ENCODE measurements around the gene ROBO2.

ROBO2 gene

DNA sequence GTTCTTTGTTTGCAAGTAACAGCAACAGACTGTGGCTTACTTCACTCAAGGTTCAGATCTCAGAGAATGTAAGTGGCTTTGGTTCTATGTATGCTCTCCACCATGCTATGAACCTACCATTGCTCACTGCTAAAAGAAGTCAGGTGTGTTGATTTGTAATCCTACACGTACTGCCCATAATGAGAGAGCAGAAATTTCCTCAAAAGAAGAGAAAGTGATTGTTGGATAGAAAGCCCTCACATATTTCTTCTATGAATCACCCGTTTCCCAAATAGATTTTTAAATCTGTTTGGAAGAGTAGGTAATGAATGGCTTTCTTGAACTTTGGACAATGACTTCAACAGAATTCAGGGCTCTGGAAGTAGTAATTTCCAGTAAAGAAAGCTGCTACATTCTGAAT, 565.4 kb downstream of the ROBO2 start:
- DNase-seq (ENCODE audit: extremely low spot score, insufficient read length, low read depth) (no peak), FAIRE-seq (no peak)

- FAIRE-seq = no peak
- no peak for DNase-seq (ENCODE audit: extremely low spot score, insufficient read length, low read depth)
Observed at GRCh38 chr3:77605865-77606264, 566.0 kb downstream of the ROBO2 start.

DNA sequence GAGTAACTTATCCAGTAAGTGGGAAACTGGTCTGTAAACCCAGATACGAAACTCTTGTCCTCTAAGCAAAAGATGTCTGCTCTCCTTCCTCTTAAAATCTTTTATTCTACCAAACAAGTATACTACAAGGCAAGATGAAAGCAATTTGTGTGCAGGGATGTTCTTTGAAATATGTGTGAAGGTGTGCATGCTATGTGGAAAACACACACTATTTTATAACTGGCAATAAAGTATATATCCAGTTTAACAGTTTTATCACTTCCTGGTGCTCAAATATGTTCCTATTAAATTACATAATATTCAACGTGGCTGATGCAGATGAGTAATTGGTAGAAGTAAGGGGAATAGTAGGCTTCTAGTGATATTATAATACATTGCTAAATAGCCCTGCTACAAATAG, 566.5 kb downstream of the ROBO2 start:
- FAIRE-seq = no peak
- no peak for DNase-seq (ENCODE audit: extremely low spot score, insufficient read length, low read depth)

GRCh38 chr3:77618686-77619085, 578.8 kb downstream of the ROBO2 start:
- DNase-seq (ENCODE audit: extremely low spot score, insufficient read length, low read depth) (no peak), FAIRE-seq (no peak)

- no peak for FAIRE-seq
Observed at GRCh38 chr3:77620009-77620408, 580.1 kb downstream of the ROBO2 start.

DNA sequence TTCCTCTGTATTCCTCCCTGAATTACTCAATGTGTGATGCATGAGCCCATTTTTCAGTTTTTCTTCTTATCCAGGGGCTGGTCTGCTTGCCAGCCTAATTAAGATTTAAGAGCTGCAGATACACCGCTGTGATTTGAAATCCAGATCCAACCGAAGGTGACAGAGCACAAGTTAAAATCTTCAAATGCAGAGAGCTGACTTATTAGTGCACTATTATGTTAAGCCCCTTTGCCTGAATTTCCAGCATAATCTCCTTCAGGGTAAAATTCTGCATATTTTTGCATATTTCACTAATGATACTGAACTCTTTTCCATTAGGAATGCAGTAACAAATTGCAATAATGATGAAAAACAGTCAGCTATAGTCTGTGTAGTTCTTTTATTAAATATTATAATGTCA, 583.6 kb downstream of the ROBO2 start:
- no peak for FAIRE-seq

More at GRCh38 chr3:77620009-77620408, 580.1 kb downstream of the ROBO2 start:
- DNase-seq (ENCODE audit: extremely low spot score, insufficient read length, low read depth) = no peak

DNA sequence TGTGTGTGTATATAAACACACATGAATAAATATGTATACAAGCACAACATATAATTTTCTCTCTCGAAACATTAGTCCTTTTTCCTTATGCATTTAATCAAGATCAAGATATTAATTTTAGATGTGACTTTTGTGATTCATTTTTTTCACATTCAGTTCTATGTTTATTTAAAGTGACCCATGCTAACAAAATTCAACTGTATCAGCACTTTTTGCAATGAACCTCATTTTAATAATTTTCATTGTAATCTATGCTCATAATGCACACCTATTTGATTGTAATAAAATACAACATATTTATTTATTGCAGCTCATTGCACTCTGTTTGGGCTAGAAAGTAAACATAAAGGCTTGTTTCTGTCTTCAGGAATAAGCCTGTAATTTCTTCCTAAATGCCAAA, 586.3 kb downstream of the ROBO2 start:
- no peak for FAIRE-seq
- no peak for DNase-seq (ENCODE audit: extremely low spot score, insufficient read length, low read depth)

More for the DNA sequence above, 583.6 kb downstream of the ROBO2 start:
- DNase-seq (ENCODE audit: extremely low spot score, insufficient read length, low read depth) = no peak

GRCh38 chr3:77648214-77648613, 608.3 kb downstream of the ROBO2 start:
- no peak for DNase-seq (ENCODE audit: extremely low spot score, insufficient read length, low read depth)
- no peak for FAIRE-seq

DNA sequence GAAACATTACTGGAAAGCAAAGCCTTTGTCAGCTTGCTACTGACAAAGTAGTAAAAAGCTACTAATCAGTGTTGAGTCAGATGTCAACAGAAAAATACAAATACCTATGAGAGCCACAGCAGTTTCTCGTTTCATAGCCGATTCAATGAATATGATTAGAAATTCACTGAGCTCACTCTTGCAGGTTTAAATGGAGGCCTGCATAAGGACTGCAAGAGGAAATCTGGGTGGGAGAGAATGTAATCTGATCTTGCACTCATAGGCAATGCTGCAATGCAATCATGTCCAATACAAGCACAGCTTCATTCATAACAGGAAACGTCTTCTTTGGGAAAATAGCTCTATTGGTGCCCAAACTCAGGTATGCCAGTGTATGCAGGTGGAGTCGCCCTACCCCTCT, 608.8 kb downstream of the ROBO2 start:
- FAIRE-seq (no peak), DNase-seq (ENCODE audit: extremely low spot score, insufficient read length, low read depth) (no peak)

DNA sequence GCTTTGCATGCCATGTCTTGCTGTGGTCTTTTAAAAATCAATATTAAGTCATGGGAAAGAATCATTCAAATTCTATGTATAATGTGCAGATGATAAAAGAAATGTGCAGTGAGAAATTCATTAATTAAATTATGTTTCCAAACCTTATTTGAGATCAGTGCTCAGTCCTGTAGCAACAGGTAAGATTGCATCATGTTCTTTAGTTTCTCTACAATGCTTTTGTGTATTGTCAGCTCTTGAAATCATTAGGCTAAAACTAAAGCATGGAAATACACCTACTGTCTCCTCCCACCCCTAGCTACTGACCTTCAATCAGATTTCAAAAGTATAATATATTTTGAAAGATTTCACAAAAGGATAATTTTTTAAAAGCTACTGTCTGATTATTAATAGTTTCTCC, 612.7 kb downstream of the ROBO2 start:
- DNase-seq (ENCODE audit: extremely low spot score, insufficient read length, low read depth) = no peak
- FAIRE-seq = no peak

DNA sequence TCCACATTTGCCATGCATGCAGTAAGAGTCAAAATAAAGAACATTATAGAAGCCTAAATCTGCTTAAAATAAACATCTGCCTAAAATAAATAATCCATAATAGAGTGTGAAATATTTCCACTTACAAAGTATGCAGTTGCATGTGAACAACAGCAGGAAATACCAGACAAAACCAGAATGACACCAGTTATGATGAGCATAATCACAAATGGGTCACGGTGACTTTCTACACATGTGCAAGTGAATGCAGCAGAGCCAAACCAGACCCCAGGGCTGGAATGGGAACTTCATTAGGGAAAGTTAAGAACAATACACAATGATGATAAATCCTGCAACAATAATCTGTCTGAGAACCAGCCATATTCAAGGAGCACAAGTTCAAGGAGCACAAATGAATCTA, 615.5 kb downstream of the ROBO2 start:
- no peak for DNase-seq (ENCODE audit: extremely low spot score, insufficient read length, low read depth)
- no peak for FAIRE-seq

DNA sequence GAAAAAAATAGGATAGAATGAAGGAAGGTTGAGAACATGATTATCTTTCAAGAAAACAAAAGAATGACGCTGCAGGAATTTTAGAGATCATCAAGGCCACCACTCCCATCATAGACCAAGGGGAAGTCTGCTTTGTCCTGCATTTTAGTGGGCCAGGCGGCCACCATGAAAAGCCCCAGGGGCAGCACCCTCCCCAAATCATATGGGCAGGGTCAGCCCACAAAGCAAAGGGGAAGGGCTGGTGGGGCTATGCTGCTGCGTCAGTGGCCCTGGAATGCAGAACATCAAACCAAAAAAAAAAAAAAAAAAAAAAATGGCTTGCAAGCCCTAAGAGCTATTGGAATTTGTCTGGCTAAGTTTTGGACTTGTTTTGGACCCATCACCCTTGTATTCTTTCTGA, 620.8 kb downstream of the ROBO2 start:
- no peak for FAIRE-seq
- no peak for DNase-seq (ENCODE audit: extremely low spot score, insufficient read length, low read depth)

DNA sequence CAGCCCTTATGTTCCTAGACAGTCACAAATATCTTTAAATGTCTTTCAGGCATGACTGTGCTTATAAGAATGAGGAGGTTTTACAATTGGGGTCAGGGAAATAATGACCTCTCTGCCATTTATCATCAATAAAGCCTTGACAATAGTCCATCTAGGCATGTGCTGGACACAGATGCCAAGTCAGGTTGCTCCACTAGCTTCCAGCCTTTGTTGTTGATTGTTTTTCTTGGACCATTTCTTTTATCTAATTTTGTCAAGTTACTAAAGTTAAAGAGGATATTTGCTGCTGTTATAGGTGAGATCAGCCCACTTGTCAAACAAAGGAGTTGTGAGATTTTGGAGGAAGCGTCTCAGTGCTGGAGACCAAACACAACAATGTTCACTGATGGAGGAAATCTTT, 628.0 kb downstream of the ROBO2 start:
- DNase-seq (ENCODE audit: extremely low spot score, insufficient read length, low read depth) (no peak), FAIRE-seq (no peak)

GRCh38 chr3:77668376-77668775, 628.5 kb downstream of the ROBO2 start:
- FAIRE-seq = no peak
- no peak for DNase-seq (ENCODE audit: extremely low spot score, insufficient read length, low read depth)

DNA sequence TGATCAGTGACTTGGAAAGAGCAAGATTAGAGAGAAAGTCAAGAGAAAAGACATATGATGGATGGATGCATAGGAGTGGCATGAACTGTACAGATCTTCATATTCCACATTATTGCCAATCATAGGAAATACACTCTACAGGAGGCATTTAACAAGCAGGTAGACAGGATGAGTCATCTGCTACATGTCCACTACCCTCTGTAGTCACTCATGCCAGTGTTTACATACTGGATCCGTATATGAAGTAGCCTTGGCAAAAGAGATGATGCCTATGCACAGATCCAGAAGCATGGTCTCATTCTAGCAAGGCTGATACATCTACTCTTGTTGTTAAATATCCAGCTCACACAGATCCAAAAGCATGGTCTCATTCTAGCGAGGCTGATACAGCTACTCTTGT, 632.1 kb downstream of the ROBO2 start:
- FAIRE-seq (no peak), DNase-seq (ENCODE audit: extremely low spot score, insufficient read length, low read depth) (no peak)

DNA sequence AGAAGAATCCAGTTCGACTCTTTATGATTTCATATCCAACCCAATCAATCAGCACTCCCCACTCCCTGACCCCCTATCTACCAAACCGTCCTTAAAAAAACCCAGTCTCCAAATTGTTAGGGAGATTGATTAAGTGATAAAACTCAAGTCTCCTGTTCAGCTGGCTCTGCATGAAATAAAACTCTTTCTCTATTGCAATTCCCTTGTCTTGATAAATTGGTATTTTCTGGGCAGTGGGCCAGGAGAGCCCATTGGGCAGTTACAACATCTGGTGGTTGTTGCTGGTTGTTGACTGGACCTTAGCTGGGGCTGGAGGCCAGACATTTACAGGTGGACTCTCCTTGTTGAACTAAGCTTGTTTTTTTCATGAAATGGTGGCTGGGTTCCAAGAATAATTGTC, 642.3 kb downstream of the ROBO2 start:
- DNase-seq (ENCODE audit: extremely low spot score, insufficient read length, low read depth) (no peak), FAIRE-seq (no peak)

- FAIRE-seq (no peak), DNase-seq (ENCODE audit: extremely low spot score, insufficient read length, low read depth) (no peak)
Observed at GRCh38 chr3:77684115-77684514, 644.2 kb downstream of the ROBO2 start.

DNA sequence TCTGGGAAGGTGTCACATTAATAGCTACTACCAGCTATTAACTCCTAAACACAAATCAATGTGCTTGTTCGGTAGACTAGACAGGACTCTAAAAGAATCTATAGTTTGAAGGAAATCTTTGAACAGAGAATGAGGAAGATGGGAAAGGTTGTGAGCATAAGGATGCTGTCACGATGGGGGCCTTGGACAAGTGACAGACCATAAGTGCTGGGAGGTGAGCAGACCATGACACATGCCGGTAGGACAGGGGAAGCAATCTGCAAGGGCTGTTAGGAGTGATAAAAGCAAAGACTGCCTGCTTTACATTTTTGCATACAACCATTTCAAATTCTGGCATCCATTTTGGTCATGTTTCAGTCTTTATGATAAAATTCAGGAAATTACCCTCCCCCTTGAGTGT, 645.8 kb downstream of the ROBO2 start:
- DNase-seq (ENCODE audit: extremely low spot score, insufficient read length, low read depth) (no peak), FAIRE-seq (no peak)

DNA sequence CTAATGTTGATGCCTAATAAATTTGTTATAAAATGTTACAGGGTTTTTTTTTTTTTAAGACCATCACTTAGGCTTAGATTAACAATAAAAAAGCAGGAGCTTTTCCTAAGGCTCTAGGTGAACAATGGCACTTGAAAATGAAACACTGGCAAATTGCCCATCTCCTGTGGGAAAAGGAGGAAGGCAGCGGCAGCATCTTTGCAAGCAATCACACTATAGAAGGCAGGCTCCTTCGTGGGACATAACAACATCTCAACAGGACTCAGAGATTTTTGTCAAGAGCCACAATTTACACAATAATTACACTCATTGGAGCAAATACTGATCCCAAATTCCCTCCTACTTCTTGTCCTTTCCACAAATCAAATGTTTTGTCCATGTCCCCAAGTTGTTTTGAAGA, 646.7 kb downstream of the ROBO2 start:
- FAIRE-seq (no peak), DNase-seq (ENCODE audit: extremely low spot score, insufficient read length, low read depth) (no peak)

GRCh38 chr3:77687545-77687944, 647.6 kb downstream of the ROBO2 start:
- no peak for FAIRE-seq

DNA sequence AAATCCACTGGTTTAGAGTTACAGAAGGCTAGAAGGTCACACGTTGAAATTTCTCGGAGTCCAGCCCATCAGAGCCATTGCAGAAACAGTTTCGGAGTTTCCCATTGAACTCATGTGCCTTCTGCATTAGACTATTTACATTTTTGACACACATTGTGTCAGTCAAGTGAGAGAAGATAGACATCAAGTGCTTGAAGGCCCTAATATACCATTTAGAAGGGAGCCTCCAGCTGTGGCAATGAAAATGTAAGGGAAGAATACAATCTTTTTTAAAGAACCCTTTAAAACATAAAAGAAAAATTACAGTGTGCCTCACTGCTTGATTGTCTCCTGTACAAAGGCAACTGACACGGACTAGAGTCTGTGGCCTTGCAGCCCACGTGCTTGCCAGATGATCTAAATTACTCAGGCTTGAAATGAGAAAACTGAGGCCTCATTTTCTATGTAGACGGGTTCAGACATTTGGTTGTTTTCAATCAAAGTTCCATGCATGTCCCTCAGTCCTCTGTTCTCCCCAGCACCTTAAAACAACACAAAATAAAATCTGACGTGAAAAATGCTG, 650.5 kb downstream of the ROBO2 start:
- FAIRE-seq (no peak), DNase-seq (ENCODE audit: extremely low spot score, insufficient read length, low read depth) (no peak)

More at GRCh38 chr3:77687545-77687944, 647.6 kb downstream of the ROBO2 start:
- DNase-seq (ENCODE audit: extremely low spot score, insufficient read length, low read depth) = no peak

- no peak for DNase-seq (ENCODE audit: extremely low spot score, insufficient read length, low read depth)
- FAIRE-seq = no peak
Observed at GRCh38 chr3:77693147-77693546, 653.2 kb downstream of the ROBO2 start.
